Thymus (tissue), 11 donors: ENCODE data around the gene SOWAHB. TPM values are rescaled to one million over a fixed set of nuclear protein-coding genes. Genes with fewer than 3 reads are reported as not detected.

ENCODE experiments used
- DNase-seq, 9 donors: peaks; one replicate each; pipeline ENCODE4 v3.0.0-alpha.2; 2013; ENCODE audit warnings: low spot score in 9 of 9, low read depth in 6 of 9, missing footprints in 1 of 9
- H3K27ac ChIP-seq, 2 donors: one replicate each; pipeline ENCODE4 v1.5.1; 2013; ENCODE audit warnings: control low read depth in 1 of 2, low read depth in 1 of 2, low read length in 1 of 2, mild to moderate bottlenecking in 1 of 2, moderate library complexity in 1 of 2
- H3K27me3 ChIP-seq, 2 donors: one replicate each; pipeline ENCODE4 v1.5.1; 2013; ENCODE audit warnings: low read length in 1 of 2; ENCODE audit not compliant: control insufficient read depth in 2 of 2, insufficient read depth in 1 of 2
- H3K36me3 ChIP-seq, 2 donors: one replicate each; pipeline ENCODE4 v1.5.1; 2013; ENCODE audit warnings: low read length in 1 of 2, mild to moderate bottlenecking in 1 of 2, moderate library complexity in 1 of 2; ENCODE audit not compliant: control insufficient read depth in 2 of 2, insufficient read depth in 2 of 2
- H3K4me1 ChIP-seq, 2 donors: one replicate each; pipeline ENCODE4 v1.5.1; 2013; ENCODE audit warnings: low read length in 2 of 2; ENCODE audit not compliant: control insufficient read depth in 2 of 2, insufficient read depth in 2 of 2
- H3K4me3 ChIP-seq, 2 donors: one replicate each; pipeline ENCODE4 v1.5.1; 2013; ENCODE audit warnings: low read length in 2 of 2, control low read depth in 1 of 2, mild to moderate bottlenecking in 1 of 2
- H3K9me3 ChIP-seq, 2 donors: one replicate each; pipeline ENCODE4 v1.5.1; 2013; ENCODE audit warnings: low read length in 1 of 2, mild to moderate bottlenecking in 1 of 2; ENCODE audit not compliant: control insufficient read depth in 2 of 2, insufficient read depth in 1 of 2
- WGBS: extraction: QIAGEN DNeasy Blood & Tissue Kit; methylation state at CpG from one replicate; pipeline ENCODE4 v1.1.7; 2013; 5-methylcytosine and 5-hydroxymethylcytosine counted together
- polyA plus RNA-seq: library from polyadenylated mRNA; stranded (reverse); fragments of 200-250 nt; gene quantifications from one replicate; pipeline ENCODE4 v1.2.3, GENCODE V29; 2013
- total RNA-seq: library from RNA; stranded (reverse); fragments of 120-200 nt; gene quantifications from one replicate; pipeline ENCODE4 v1.2.4, GENCODE V29; 2013
- donor health status: healthy.

Gene SOWAHB
- total and polyA plus RNA-seq, 2 donors, result 0.24 to 0.37 TPM

DNA sequence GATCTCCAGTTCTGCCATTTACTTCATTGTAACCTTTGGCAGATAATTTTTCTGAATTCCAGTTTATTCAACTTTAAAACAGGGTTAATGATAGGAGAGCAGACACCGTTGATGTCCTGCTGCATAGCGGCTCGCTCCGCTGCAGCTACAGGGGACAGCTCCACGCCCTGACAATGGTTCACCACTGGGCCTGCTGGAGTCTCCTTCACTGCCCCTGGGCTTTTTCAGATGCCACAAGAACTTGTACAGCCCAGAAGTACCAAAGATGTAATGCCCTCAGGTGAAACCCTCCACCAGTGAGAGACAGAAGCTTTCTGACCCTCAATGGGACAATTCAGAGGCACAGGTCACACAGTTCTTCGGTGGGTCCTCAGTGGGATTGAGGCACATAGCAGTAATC lies 28.9 kb upstream of the SOWAHB start:
- Histone ChIP-seq H3K4me3 (no peak overlapping the region), H3K9me3 (no peaks in the 10 kb centered on the region), H3K27ac (no peak overlapping the region), H3K27me3 (no peaks in the 10 kb centered on the region), H3K4me1 (no peaks in the 10 kb centered on the region), H3K36me3 (no peaks in the 10 kb centered on the region)
- 98% methylated on average over 6 of the region's 6 CpGs for WGBS
- no peak for DNase-seq

DNA sequence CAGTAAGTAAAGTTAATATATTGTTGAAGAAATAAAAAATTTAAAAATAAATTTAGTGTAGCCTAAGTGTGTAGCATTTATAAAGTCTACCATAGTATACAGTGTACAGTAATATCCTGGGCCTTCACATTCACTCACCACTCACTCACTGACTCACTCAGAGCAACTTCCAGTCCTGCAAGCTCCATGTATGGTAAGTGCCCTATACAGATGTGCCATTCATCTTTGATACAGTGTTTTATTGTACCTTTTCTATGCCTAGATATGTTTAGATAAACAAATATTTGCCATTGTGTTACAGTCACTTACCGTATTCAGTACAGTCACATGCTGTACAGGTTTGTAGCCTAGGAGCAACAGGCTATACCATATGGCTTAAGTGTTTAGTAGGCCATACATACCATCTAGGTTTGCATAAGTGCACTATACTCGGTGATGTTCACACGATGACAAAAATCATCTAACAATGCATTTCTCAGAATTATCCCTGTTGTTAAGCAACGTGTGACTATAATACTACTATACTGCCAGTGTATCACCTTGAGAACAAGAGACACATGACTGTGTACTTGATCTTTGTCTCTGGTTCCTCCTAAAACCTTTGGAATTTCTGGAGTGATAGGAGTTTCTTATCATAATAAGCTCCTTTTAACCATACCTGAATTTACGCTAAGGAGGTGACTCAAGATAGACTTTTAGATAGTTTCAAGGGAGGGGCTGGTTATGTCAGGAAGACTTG lies 25.8 kb upstream of the SOWAHB start:
- 98% methylated on average over 5 of the region's 5 CpGs for WGBS
- H3K4me3 ChIP-seq, result no peak overlapping the region
- H3K4me1 ChIP-seq, result no peaks in the 10 kb centered on the region
- H3K27ac ChIP-seq, result no peak overlapping the region
- H3K9me3 ChIP-seq, result no peaks in the 10 kb centered on the region
- H3K27me3 ChIP-seq, result no peaks in the 10 kb centered on the region
- DNase-seq, result no peak
- no peaks in the 10 kb centered on the region for H3K36me3 ChIP-seq

DNA sequence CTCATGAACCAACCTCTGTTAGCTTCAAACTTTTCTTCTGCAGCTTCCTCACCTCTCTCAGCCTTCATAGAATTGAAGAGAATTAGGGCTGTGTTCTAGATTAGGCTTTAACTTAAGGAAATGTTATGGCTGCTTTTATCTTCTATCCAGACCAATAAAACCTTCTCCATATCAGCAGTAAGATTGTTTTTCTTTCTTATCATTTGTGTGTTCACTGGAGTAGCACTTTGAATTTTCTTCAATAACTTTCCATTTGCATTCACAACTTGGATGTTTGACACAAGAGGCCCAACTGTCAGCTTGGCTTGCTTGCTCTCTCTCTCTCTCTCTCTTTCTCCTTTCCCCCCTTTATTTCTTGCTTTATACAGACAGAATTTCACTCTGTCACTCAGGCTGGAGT lies 22.8 kb upstream of the SOWAHB start:
- Histone ChIP-seq H3K27me3 (no peaks in the 10 kb centered on the region), H3K9me3 (no peaks in the 10 kb centered on the region), H3K4me3 (no peak overlapping the region), H3K27ac (no peak overlapping the region), H3K4me1 (no peaks in the 10 kb centered on the region), H3K36me3 (no peaks in the 10 kb centered on the region)
- DNase-seq, result no peak

DNA sequence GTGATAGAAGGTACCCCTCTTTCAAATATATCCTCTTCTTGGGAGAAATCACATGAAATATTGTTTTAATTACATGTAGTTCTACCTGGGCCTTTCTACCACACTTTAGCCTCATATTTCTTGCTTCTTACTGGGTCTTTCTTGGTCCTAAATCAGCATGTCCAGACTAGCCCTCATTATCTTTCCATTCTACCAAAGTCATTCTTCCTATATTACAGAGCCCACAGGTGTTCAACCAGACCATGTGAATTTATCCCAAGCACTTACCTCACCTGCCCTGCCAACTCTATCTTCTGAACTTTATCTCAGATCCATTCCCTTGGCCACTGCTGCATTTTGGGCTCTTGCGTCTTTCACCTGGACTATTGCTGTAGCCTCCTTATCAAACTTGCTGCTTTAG lies 11.8 kb upstream of the SOWAHB start:
- Histone ChIP-seq H3K27me3 (no peaks in the 10 kb centered on the region), H3K36me3 (no peaks in the 10 kb centered on the region), H3K27ac (no peak overlapping the region), H3K4me1 (no peaks in the 10 kb centered on the region), H3K9me3 (no peaks in the 10 kb centered on the region), H3K4me3 (no peak overlapping the region)
- WGBS, result 100% methylated on average over 1 of the region's 1 CpG
- DNase-seq, result no peak

DNA sequence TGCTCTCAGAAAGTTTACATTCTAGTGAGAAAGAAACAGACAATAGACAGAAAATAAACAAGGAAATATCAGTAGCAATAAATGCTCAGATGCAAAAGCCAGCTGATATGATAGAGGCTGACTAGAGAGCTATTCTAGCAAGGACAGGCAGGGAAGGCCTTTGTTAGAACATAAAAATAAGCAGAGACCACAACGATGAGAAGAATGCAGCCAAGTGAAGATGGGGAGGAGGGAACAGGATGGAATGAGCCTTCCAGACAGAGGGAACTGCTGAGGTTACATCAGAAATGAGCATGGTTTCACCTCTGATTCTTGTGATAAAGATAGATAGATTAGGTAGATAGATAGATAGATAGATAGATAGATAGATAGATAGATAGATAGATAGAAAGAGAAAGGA lies 7.6 kb upstream of the SOWAHB start:
- Histone ChIP-seq H3K4me3 (no peak overlapping the region), H3K27ac (no peak overlapping the region), H3K9me3 (no peaks in the 10 kb centered on the region), H3K4me1 (no peaks in the 10 kb centered on the region), H3K36me3 (no peaks in the 10 kb centered on the region), H3K27me3 (peaks cover 0 to 15% of the 10 kb centered on the region in 2 donors)
- 89% methylated on average over 1 of the region's 1 CpG for WGBS
- no peak for DNase-seq

DNA sequence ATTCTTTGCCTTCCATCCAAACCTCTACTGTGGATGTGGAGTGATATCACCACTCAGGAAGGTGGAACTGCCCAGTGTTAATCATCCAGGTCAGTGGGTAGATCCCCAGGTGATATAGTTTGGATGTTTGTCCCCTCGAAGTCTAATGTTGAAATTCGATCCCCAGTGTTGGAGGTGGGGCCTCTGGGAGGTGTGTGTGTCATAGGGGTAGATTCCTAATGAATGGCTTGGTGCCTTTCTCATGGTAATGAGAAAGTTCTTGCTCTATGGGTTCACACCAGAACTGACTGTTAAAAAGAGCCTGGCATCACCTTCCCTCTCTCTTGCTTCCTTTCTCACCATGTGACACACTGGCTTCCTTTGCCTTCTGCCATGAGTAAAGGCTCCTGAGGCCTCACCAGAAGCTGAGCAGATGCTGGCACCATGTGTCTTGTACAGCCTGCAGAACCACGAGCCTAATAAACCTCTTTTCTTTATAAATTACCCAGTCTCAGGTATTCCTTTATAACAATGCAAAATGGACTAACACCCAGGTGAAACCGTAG lies 6.8 kb upstream of the SOWAHB start:
- Histone ChIP-seq H3K27me3 (peaks cover 4 to 22% of the 10 kb centered on the region in 2 donors), H3K9me3 (no peaks in the 10 kb centered on the region), H3K4me1 (no peaks in the 10 kb centered on the region), H3K27ac (no peak overlapping the region), H3K36me3 (no peaks in the 10 kb centered on the region), H3K4me3 (no peak overlapping the region)
- 92% methylated on average over 4 of the region's 4 CpGs for WGBS
- DNase-seq, result no peak

DNA sequence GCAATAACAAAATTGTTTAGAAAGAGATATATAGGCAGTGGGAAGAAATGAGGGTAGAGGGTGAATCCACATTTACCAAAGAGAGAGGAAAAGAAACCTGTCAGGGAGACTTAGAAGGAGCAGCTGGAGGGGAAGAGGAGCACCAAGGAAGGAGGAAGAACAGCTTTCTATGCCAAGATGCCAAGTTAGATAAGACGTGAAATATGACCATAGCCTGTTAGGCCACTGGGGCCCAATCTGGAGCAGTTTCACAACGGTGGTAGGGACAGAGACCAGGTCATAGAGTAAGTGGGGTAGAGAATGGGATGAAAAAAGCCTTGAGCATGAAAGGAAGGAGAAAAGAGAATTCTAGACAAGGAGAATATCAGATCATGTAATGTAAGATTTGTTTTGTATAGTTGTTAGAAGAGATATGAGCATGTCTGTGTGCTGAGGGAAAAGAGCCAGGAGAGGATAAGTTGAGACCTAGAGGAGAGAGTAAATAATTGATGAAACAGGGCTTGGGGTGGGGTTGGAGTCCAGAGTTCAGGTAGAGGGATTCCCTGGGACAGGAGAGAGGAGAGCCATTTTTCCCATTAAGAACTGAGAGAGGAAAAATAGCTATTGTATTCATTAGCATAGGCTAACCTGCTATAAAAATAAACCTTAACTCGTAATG lies 4.4 kb upstream of the SOWAHB start:
- no peaks in the 10 kb centered on the region for H3K36me3 ChIP-seq
- H3K4me1 ChIP-seq, result peaks cover 3 to 10% of the 10 kb centered on the region in 2 donors
- WGBS, result 73% methylated on average over 3 of the region's 3 CpGs
- no peak for DNase-seq
- no peak overlapping the region for H3K27ac ChIP-seq
- no peaks in the 10 kb centered on the region for H3K9me3 ChIP-seq
- H3K27me3 ChIP-seq, result peaks cover 21 to 46% of the 10 kb centered on the region in 2 donors
- no peak overlapping the region for H3K4me3 ChIP-seq

DNA sequence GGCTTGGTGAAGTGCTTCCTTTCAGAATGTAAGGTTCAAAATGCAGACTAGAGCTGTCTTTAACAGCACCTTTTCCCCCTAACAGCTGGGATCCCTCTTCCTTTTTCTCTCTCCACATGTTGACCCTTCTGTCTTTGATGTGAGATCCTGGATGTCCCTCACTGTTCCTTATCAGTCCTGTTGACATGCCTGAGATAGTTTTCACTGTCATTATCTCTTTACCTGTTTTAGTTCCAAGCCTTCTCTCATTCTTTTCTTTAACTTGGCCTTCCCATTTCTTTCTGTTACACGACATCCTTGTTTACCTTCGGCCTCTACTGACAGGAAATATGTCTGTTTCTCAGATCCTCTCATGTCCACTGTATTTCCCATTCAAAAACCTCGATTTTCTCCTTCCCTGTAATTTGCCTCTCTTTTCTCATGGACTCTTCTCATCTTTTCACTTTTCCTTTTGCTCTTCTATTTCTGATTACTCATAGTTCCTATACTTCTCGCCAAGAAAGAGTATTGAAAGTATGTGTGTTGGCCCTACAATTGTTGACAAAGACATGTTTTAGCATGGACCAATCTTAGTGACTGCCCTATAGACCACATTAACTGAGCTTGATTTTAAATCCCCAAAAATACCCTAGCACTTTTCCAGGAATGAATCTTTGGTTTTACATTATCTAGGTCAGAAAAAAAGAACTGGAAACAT lies 1.2 kb upstream of the SOWAHB start:
- WGBS, result 86% methylated on average over 4 of the region's 4 CpGs
- DNase-seq, result no peak
- Histone ChIP-seq H3K9me3 (peaks cover 0 to 6% of the 10 kb centered on the region in 2 donors), H3K27ac (no peak overlapping the region), H3K4me3 (no peak overlapping the region), H3K27me3 (peaks cover 41 to 78% of the 10 kb centered on the region in 2 donors), H3K36me3 (no peaks in the 10 kb centered on the region), H3K4me1 (peaks cover 7 to 15% of the 10 kb centered on the region in 2 donors)

DNA sequence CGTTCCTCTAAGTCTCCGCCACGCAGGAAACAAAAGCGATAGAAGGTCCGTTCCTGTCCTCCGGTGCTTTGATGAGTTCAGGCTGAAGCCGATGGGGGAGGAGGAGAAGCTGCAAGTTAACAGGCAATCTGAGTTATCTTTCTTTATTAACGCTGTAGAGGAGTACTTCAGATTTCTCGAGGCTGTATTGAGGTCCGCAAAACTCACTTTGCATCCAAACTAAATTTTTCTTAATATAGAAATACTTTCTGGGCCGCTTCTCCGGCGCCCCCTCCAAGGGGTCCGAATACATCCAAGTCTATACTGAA lies 395 bp upstream of the SOWAHB start:
- peak overlapping the region; percentile 18 to 52 for H3K4me3 ChIP-seq
- H3K36me3 ChIP-seq, result no peaks in the 10 kb centered on the region
- H3K27me3 ChIP-seq, result peaks cover 41 to 80% of the 10 kb centered on the region in 2 donors
- peaks cover 0 to 6% of the 10 kb centered on the region in 2 donors for H3K9me3 ChIP-seq
- peaks cover 7 to 15% of the 10 kb centered on the region in 2 donors for H3K4me1 ChIP-seq
- H3K27ac ChIP-seq, result no peak overlapping the region
- DNase-seq, result no peak
- WGBS, result 7% methylated on average over 14 of the region's 14 CpGs
